CD4-positive, alpha-beta T cell treated with Interleukin-12 subunit alpha and Interleukin-12 subunit beta, for 1 hour (primary cell): ENCODE results near the gene CDON.

Source experiments
- DNase-seq: peaks from one replicate; pipeline ENCODE4 v3.0.0-alpha.2; 2020

Gene CDON

DNA sequence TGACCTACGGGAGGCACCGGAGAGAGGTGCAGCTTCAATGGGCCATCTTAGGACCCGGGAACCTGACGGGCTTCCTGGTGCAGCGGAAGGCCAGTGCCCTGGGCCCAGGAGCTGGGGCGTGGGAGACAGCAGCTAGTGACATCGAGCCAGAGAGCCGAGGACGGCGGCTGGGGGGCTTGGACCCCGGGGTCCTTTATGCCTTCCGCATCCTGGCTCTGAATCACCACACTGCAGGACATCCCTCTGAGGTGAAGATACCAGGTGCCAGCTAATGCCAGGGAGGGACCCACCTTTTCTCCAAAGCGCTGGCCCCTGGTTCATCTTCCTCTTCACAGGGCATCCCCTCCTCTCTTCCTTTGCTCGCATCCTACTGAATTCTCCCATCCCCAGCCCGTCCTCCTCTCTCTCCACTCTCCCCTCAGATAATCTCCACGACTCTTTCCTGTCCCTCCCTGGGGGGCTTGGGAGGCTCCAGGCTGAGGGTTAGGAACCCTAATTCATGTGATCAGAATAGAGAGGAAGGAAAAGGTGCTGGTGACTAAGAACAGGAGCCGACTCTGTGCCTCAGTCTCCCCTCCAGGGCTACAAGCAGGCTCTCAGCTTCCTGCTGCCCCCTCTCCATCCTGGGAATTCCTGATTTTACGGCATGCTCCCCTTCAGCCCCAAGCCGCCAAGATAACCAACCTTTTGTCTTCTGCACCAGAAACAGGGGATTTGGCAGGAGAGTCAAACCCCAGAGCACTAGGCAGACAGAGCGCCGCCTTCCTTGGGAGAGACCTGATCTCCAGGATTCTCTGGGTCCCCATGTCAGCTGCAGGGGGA, 108.3 kb downstream of the CDON start:
- no peak for DNase-seq

GRCh38 chr11:125953401-125953935, 109.2 kb downstream of the CDON start:
- DNase-seq = no peak

GRCh38 chr11:125952973-125953372, 109.7 kb downstream of the CDON start:
- DNase-seq = no peak

DNA sequence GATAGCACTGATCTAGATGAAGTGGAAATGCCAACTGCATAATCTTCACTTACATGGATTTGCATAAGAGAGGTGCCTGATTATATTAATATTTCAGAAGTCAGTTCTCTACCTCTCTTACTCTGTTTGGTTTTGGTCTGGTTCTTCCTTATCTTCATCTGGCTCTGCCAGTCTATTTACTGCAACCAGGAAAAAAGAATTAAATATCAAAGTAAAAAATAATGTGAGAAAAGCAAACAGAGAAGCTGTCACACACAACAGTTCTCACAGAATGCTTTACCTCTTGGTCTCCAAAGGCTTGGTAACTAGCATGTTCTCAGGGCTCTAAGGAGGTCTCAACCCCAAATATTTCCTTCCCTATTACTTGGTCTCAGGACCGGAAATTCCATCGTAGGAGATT, 110.1 kb downstream of the CDON start:
- no peak for DNase-seq

DNA sequence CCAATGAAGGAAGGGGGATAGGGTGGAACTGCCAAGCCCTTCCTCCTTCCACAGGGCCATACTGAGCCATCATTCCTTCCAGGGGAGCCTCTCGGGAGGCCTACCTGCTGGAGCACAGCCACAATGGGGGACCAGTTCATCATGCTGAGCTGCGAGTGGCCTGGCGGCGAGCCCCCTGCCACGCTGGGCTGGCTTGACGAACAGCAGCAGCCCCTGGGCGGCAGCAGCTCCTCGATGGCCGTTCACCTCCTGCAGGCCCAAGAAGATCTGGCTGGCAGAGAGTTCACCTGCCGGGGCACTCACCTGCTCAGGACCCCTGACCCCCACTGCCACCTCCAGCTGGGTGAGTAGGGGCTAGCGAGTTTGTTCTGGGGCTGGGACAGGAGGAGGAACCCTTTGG, 110.9 kb downstream of the CDON start:
- DNase-seq = no peak

DNA sequence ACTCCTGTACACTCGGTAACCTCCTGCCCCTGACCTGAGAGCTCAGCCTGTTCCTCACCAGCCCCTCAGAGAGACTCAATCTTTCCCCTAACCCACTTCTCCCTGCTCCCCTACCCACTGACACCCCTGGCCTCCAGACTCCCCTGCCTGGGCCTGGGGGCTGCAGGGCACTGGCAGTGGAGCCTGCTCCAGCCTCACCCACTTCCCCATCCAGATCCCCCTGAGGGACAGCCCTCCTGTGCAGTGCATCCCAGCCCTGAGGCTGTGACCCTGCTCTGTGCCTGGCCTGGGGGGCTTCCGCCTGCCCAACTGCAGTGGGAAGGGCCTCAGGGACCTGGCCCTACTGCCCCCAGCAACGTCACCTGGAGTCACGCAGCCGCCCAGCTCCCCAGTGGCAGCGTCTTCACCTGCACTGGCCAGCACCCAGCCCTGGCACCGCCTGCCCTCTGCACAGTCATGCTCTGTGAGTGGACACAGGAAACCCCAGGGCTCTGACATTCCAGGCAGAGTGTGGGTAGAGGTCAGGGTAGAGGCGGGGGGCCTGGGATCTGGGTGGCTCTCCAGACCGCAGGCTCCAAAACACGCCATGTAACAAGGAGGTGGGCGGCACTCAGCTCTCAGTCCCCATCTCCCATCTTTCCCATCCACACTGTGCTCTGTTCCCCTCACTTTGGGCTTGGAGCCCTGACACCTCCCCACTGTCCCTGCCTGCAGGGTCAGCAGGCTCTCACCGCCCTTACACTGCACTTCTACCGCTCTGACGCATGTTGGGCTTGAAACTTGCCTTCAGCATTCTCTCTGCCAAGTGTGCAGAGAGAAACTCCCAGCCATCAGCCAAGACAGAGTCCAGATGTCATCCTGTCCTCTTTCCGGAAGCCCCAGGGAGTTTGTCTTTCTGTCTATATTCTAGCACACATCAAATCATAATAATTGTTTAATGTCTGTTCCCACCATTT, 111.7 kb downstream of the CDON start:
- DNase-seq = no peak

GRCh38 chr11:125950178-125950490, 112.5 kb downstream of the CDON start:
- no peak for DNase-seq

DNA sequence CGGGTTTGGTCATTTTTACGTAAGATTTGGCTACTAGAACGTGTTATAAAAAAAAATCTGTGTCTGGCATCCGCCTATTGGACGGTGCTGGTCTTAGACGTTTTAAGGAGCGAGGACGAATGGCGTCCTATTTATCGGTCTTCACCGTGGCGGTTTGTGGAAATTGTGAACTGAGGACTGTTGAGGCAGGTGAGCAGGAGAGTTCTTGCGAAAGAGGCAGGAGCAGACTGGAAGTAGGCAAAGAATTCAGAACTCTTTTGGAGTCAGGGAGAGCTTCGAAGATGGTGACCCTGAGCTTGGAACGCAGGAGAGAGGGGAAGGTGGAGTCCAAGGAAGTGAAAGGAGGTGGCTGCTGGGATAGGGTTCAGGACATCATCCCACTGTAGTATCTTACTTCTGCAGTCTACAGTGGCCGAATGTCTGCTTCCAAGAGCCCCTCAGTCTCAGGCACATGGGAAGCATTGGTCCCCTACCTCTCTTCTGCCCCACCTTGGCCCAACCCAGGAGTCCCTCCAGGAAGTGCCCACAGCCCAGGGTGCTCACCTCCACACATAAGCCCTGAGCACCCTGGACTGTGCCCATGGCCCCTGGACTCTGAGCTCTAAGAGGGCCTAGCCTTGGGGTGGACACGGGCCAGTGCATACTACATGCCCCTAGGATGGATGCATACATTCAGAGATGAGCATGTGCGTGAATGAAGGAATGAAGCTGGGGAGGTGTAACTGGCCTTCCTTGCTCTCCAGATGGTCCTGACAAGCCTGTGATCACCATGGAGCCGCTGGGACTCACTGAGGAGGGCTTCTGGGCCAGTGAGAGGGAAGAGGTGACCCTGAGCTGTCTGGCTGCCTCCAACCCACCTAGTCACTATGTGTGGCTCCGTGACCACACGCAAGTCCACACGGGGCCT, 113.1 kb downstream of the CDON start:
- no peak for DNase-seq

DNA sequence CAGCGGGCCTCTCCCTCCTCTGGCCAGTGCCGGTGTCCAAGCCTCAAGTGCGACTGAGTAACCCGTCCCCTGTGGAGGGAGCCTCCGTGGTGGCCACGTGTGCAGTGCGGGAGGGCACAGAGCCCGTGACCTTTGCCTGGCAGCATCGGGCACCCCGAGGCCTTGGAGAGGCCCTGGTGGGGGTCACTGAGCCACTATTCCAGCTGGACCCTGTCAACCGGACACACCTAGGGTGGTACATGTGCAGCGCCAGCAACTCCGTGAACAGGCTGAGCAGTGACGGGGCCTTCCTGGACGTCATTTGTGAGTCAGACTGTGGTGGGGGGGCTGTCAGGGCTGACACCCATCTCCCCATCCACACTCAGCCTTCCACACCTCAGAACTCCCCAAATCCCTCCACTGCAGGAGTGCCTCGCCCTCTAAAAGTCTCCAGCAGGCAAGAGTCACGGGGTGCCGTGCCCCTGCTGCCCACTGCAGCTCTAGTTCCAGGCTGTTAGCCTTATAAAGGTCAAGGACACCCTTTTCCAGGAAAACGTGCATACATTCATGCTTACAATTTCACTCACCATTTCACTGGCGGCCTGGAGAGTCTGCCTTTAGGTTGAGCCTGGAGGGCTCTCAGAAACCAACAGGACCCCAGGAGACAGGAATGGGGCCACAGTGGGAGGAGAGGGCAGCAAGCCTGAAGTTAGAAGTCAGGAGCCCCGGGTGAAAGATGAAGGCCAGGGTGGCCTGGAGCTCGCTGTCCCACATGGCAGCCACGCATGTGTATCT, 114.2 kb downstream of the CDON start:
- no peak for DNase-seq

DNA sequence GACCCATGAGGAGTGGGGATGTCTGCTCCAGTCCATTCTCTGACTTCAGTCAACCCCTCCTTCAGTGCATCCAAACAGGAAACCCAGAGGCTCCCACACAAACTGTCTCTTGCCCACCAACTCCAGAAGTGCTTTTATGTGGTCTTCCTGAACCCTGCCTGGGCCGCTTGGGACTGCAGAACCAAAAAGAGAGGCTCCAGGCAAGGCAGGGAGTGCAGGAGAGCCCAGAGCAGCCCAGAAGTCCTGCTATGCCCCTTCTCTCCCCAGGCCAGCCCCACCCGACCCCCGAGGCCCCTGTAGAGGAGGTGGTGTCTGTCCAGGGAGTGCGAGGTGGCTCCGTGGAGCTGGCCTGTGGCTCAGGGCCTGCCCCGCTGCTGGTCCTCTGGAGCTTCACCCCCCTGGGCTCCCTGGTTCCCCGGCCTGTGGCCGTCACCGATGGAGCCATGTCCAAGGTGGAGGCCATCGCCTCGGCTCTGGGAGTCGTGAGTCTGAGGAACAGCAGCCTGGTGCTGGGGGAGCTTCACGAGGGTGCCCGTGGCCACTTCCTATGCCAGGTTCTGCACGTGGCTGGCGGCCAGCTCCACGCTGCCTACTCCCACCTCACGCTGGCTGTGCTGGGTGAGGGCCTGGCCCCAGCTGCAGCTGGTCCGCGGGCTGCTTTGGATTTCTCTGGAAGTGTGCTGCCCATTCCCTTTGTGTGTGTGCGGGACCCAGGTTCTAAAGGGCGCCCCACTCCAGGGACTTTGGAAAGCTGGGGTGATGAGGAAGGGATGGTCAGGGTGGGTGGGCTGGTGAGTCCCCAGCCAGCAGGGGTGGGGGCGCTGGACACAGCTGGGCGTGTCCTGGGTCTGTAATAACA, 115.0 kb downstream of the CDON start:
- DNase-seq = no peak

DNA sequence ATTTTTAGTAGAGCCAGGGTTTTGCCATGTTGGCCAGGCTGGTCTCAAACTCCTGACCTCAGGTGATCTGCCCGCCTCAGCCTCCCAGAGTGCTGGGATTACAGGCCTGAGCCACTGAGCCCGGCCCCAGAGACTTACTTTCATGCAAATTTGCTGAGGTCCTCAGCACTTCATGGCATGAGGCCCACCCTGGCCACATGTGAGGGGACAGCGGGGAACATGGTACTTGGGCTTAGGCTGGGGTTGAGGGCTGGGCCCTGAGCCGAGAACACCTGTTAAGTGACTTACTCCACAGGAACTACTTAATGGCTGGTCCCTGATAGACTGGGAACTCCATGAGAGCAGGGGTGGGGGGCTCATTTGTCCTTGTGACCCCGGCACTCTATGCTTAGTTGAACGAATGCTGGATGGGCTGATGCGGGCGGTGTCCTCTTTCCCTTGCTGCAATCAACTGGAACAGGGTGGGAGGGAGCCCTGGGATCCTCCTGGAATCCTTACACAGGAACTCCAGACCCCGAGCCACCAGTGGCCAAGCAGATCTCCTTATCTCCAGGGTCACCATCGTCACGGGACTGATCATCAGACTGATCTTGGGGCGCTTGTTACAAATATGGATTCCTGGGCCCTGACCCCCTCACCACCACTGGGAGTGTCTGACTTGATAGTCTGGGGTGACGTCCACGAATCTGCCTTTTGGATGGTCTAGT, 115.8 kb downstream of the CDON start:
- DNase-seq = no peak

GRCh38 chr11:125945797-125946520, 116.7 kb downstream of the CDON start, which contains the start of gene VSIG10L2:
Gene VSIG10L2, plus strand, starts transcription at chr11:125946044. Its CDS starts 12 bp downstream, at chr11:125946056.
- no peak for DNase-seq

DNA sequence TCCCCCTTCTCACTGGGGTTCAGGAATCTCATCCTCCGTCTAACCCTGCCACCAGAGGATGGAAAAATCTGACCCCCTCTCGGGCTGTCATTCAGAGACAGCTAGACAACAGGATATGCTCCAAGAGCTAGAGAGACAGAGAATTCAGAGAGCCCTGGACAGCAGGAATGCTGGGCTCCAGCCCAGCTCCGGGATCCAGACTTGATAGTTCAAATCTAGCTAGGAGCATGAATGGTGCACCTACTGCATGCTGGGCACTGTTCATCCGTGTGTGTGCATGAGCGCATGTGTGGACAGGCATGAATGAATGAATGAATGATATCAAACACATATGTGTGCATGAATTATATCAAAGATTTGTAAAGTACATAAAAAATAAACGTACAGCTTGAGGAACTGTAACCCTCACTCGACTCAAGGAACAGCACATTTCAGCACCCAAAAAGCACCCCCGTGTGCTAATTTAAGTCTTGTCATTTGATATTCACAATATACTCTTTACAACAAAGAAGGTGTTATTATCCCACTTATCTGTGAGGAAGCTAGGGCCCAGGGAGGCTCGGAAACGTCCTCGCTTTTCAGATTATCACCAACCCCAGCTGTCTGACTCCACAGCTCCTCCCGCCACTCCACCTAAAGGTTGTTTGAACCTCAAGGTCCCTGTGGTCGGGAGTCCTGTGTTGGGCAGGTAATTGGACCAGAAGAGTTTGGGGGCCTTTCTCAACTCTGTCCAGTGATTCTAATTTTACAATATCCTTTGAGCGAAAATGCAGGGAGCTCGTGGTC, 117.5 kb downstream of the CDON start:
- no peak for DNase-seq

GRCh38 chr11:125944350-125945010, 118.2 kb downstream of the CDON start:
- no peak for DNase-seq

DNA sequence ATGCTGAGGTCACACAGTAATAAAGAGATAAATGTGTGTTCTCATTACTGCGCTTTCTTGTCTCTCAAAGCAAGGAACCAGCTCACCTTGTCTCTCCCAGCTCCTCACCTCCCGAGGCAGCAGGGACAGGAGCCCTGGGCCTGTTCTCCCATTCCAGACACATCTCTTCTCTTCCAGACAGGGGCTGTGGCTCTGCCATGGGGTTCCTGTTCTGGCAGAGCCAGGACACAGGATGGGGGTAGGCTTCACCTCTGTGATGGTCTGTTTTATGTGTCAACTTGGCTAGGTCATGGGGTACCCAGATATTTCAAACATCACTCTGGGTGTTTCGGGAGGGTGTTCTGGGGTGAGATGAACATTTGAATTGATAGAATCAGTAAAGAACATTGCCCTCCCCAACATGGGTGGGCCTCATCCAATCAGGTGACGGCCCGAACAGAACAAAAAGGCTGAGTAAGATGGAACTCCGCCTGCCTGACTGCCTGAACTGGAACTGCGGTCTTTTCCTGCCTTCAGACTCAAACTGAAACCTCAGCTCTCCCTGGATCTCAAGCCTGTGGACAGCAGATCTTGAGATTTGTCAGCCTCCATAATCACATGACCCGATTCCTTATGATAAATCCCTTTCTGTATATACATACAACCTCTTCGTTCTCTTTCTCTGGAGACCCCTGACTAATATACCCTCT, 118.9 kb downstream of the CDON start:
- DNase-seq = no peak

GRCh38 chr11:125942771-125943428, 119.8 kb downstream of the CDON start:
- DNase-seq = no peak
